Measurements from ENCODE around the gene PLEKHO2.

PLEKHO2 gene

DNA sequence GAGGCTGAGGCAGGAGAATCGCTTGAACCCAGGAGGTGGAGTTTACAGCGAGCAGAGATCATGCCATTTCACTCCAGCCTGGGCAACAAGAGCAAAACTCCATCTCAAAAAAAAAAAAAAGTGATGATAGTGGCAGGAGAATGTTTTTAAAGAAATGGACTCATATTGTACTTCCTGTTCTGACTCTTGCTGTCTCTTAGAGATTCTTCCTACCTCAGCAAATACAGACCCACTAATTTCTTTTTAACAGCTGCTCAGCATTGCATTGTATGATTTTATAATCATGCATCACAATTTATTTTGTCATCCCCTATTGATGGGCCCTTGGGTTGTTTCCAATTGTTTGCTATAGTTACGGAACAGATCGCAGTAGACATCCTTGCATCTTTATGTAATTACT, 61.1 kb downstream of the PLEKHO2 start:
- TF ChIP-seq, protein P1, sequence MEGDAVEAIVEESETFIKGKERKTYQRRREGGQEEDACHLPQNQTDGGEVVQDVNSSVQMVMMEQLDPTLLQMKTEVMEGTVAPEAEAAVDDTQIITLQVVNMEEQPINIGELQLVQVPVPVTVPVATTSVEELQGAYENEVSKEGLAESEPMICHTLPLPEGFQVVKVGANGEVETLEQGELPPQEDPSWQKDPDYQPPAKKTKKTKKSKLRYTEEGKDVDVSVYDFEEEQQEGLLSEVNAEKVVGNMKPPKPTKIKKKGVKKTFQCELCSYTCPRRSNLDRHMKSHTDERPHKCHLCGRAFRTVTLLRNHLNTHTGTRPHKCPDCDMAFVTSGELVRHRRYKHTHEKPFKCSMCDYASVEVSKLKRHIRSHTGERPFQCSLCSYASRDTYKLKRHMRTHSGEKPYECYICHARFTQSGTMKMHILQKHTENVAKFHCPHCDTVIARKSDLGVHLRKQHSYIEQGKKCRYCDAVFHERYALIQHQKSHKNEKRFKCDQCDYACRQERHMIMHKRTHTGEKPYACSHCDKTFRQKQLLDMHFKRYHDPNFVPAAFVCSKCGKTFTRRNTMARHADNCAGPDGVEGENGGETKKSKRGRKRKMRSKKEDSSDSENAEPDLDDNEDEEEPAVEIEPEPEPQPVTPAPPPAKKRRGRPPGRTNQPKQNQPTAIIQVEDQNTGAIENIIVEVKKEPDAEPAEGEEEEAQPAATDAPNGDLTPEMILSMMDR (conservative IDR thresholded peaks at IDR 0.05; ENCODE audit: low read length): no peak
- H3K4me3 ChIP-seq (ENCODE audit: low read length): no peak overlapping the region
- no peak for DNase-seq (ENCODE audit: low read depth)

DNA sequence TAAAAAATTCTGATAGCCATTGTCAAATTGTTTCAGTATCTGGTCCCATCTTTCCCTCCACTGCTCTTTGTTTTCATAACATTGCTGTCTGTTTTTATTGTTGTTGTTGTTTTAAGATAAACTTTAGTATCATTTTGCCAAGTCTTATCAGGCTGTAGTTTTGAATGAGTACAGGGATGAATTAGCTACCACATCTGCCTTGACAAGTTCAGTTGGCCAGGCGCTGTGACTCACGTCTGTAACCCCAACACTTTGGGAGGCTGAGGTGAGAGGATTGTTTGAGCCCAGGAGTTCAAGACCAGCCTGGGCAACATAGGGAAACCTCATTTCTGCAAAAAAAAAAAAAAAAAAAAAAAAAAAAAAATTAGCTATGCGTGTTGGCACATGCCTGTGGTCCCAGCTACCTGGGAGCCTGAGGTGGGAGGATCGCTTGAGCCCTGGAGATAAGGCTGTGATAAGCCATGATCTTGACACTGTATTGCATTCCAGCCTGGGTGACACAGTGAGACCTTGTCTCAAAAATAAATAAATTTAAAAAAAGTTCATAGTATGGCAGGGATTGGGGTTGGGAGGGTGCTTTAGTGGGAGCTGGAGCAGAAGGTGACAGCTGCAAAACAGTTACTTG, 61.7 kb downstream of the PLEKHO2 start:
- no peak for DNase-seq (ENCODE audit: low read depth)
- H3K4me3 ChIP-seq (ENCODE audit: low read length): no peak overlapping the region
- TF ChIP-seq, protein P1 (conservative IDR thresholded peaks at IDR 0.05; ENCODE audit: low read length): no peak

DNA sequence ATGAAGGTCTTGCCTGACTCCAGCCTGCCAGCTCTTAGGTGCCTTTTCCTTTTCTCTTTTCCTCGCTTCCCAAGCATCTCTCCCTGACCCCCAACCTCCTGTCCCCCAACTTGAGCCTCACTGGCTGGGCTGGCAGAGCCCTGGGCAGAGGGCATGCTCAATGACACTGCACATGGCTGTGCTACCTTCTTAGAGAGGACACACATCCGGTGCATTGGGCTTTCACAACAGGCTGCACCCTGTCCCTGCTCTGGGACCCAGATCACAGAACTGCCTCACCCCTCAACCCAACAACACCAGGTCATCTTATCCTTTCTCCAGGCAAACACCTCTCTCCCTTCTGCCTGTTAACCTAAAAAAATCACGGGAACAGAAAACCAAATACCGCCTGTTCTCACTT, 62.5 kb downstream of the PLEKHO2 start:
- H3K4me3 ChIP-seq (ENCODE audit: low read length): no peak overlapping the region
- DNase-seq (ENCODE audit: low read depth): no peak
- TF ChIP-seq, protein P1 (conservative IDR thresholded peaks at IDR 0.05; ENCODE audit: low read length): no peak

DNA sequence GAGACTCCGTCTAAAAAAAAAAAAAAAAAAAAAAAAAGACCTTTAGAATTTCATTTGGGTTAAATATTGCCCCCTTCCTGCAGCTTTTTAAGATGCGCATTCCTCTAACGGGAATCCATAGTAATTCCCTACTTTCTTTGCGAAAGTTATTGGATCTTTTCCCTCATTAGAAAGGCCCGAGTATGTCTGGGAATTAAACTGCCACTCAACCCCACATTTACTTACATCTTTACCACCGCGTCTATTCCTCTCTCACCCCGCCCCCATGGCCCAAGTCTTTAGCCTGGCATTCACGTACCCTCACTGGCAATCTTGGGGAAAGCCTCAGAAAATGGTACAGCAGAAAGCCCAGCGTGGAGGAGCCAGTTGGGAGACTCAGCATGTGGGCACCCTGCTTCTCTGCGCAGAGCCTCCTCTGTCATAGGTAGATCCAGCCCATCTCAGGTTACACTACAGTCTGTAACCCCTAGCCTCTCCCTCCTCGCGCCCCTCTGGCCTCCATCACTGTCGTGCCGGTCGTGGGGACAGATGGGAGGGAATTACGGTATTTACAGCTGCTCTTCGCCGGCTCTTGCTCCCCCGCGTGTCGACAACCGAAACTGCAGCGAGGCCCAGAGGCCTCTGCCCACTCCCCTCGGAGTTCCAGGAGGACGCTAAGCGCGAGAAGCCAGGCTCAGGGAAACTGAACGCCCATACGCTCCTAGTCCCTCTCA, 63.6 kb downstream of the PLEKHO2 start:
- TF ChIP-seq, protein P1 (conservative IDR thresholded peaks at IDR 0.05; ENCODE audit: low read length): peak; percentile 85
- peak; percentile 64 for DNase-seq (ENCODE audit: low read depth)
- peak overlapping the region; percentile 53 for H3K4me3 ChIP-seq (ENCODE audit: low read length)

- TF ChIP-seq, protein P1 (conservative IDR thresholded peaks at IDR 0.05; ENCODE audit: low read length): no peak
- no peak for DNase-seq (ENCODE audit: low read depth)
- H3K4me3 ChIP-seq (ENCODE audit: low read length): no peak overlapping the region
These were observed 64.2 kb downstream of the PLEKHO2 start for GRCh38 chr15:64905941-64906340.

- no peak overlapping the region for H3K4me3 ChIP-seq (ENCODE audit: low read length)
- TF ChIP-seq, protein P1 (conservative IDR thresholded peaks at IDR 0.05; ENCODE audit: low read length): no peak
- no peak for DNase-seq (ENCODE audit: low read depth)
These were observed 64.7 kb downstream of the PLEKHO2 start for GRCh38 chr15:64906402-64906801.

DNA sequence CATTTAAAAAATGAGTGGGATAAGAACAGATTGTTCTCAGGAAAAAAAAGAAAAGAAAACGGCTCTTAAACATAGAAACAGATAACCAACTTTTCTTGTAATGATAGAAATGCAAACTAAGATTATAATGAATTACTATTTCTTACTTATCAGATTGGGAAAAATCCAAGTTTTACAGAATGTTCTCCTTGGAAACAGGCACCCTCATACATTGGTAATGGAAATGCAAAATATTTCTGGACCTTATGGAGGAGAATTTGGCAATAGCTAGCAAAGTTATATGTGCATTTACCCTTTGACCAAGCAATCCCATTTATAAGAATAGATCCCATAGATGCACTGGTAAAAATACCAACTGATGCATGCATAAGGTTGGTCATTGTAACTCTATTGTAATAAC, 66.3 kb downstream of the PLEKHO2 start:
- TF ChIP-seq, protein P1 (conservative IDR thresholded peaks at IDR 0.05; ENCODE audit: low read length): no peak
- no peak overlapping the region for H3K4me3 ChIP-seq (ENCODE audit: low read length)
- DNase-seq (ENCODE audit: low read depth): no peak
